ENCODE measurements around the gene USP9X.
"Not testable (repeated sequence)": the region's sequence is repeated elsewhere in the genome, so short reads cannot be mapped to it uniquely, and the experiment has no call there.

Gene USP9X

GRCh38 chrX:41127477-41128192, 42.4 kb downstream of the USP9X start:
- DNase-seq, result no peak

DNA sequence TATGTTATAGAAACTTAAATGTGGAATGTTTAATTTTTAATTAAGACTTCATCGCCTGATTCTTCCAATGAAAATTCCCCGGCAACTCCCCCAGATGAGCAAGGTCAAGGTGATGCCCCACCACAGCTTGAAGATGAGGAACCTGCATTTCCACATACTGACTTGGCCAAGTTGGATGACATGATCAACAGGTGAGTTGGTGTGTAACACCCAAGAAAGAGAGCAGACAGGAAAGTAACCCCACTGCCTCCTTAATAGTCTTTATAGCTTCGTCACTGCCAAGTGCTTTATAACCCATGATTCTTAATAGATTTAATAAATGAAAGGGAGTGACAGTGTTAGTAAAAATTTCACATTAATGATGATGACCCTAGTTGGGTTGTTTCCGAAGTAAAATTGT, 43.7 kb downstream of the USP9X start:
- DNase-seq, result no peak

DNA sequence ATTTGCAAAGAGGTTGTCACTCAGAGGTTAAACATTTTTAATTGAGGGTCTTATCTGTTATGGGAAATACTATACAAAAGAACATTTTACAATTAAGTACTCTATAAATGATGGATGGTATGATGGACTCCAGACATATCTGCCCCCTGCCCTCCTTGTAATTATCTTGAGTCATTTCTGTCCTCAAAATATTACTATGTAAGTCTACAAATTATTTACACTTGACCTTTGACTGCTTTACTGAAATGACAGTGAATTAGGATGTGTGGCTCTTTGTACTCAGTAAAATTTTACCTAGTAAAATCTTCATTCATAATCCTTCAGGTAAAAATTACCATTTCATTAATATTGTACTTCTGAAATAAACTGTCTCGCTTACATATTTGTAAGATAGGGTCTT, 46.5 kb downstream of the USP9X start:
- DNase-seq, result no peak

GRCh38 chrX:41133551-41133950, 48.3 kb downstream of the USP9X start:
- DNase-seq, result no peak

GRCh38 chrX:41137589-41137988, 52.3 kb downstream of the USP9X start:
- DNase-seq, result no peak

DNA sequence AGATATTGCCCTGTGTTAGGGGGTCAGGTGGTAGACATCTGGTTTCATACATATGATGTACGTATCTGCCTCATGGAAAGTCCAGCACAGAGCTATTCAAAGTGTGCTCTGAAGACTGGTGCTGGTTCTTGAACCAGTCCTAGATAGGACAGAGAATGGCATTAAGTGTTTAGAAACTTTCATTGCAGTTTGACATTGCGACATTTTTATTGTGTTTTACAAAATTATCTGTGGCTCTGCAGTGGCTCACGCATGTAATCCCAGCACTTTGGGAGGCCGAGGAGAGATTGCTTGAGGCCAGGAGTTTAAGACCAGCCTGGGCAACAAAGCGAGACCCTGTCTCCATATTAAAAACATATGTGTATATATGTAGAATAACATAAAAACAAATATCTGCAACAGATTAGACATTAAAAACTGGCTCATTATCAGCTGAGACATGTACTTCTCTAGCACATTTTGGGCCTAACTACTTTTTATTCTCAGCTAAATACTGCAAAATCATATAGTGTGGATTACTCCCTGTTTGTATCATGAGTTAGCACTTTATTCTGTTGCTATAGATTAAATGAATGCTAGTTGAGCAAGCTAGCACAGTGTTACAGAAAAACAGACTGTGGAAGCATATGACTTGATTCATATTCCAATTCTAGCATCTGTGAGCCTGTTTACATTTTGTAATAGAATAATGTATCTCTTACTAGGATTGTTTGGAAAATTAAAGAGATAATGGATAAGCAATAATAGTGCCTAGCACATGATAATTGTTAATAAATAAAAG, 57.1 kb downstream of the USP9X start:
- DNase-seq, result no peak

GRCh38 chrX:41144873-41145272, 59.6 kb downstream of the USP9X start:
- no peak for DNase-seq

GRCh38 chrX:41145920-41146608, 60.8 kb downstream of the USP9X start:
- DNase-seq, result no peak

DNA sequence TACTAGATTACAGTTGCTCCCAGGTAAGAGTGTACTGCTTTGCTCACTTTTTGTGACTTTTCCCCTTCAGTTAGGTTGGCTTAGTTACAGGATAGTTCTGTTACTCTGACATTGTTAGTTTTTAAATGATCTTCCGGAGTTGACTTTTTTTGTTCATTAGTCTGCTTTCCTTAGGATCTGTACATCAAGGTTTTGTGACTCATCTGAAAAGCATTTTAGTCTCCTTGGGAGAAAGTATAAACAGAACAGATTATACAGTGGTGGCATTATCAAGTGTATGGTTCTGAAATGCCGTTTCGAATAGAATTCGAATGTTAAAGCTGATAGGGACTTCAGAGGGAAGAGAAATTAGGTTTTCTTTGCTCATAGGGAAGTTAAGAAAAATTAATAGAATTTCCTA, 63.3 kb downstream of the USP9X start:
- no peak for DNase-seq

GRCh38 chrX:41150043-41150442, 64.8 kb downstream of the USP9X start:
- no peak for DNase-seq

- not testable (repeated sequence) for DNase-seq
Measured at GRCh38 chrX:41151726-41152125, 66.5 kb downstream of the USP9X start.

GRCh38 chrX:41152221-41152620, 67.0 kb downstream of the USP9X start:
- DNase-seq, result no peak

GRCh38 chrX:41153448-41153847, 68.2 kb downstream of the USP9X start:
- no peak for DNase-seq

- no peak for DNase-seq
Measured at GRCh38 chrX:41153957-41154356, 68.7 kb downstream of the USP9X start.

- no peak for DNase-seq
Measured at GRCh38 chrX:41164449-41164848, 79.2 kb downstream of the USP9X start.

- no peak for DNase-seq
Measured at GRCh38 chrX:41167888-41168287, 82.6 kb downstream of the USP9X start.

DNA sequence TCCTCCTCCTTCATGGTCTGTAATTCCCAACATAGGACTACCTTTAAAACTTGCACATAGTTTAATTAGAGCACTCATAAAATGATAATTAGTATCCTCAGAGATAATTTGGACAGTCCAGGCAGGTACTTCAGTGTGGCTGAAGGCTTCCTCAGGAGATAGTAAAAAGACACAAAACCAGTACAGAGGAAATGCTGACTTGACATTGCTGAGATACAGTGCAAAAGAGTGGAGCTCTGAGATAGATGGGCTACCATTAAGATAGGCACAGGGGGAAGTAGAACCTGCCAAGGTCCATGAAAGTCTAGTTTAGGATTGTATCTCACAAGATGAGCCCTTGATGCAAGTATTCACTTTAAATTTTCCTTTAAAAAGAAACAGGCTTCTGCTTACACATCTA, 91.0 kb downstream of the USP9X start:
- DNase-seq, result no peak

DNA sequence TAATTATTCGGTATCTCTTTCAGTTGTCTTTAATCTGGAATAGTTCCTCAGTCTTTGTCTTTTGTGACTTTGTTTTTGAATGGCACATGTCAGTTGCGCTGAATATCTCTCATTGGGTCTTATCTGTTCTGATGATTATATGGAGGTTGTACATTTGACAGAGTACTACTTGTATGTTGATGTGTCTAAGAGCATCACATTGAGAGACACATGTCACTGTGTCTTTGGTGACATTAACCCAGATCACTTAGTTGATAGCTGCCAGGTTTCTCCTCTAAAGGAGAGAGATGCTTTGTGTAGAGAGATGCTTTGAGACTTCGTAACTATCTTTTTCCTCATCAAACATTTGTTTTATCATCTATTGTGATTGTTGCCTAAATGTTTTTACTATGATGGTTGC, 92.1 kb downstream of the USP9X start:
- DNase-seq, result no peak

- no peak for DNase-seq
Measured at GRCh38 chrX:41178201-41178600, 93.0 kb downstream of the USP9X start.

- no peak for DNase-seq
Measured at GRCh38 chrX:41180194-41180908, 95.1 kb downstream of the USP9X start.

- DNase-seq, result no peak
Measured at GRCh38 chrX:41184312-41184711, 99.1 kb downstream of the USP9X start.

GRCh38 chrX:41186946-41187345, 101.7 kb downstream of the USP9X start:
- DNase-seq, result not testable (repeated sequence)

DNA sequence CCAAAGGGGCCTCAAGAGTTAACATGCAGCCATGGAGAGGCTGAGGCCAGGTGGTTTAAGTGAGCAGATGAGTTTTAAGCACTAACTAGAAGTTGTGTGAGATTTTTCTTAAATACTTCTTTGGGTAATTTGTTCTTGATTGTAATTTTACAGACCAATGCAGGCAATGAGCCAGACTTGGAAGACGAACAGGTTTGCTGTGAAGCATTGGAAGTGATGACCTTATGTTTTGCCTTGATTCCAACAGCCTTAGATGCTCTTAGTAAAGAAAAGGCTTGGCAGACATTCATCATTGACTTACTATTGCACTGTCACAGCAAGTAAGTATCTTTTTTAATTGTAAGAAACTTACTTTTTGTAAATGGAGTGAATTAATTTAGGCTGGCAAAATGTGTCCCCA, 103.9 kb downstream of the USP9X start:
- no peak for DNase-seq

Data from activated gamma-delta T cell (primary cell).